H1 (cell line): Measurements from ENCODE around the gene TRIM62.

Experiments
- RFX5 ChIP-seq: IDR thresholded peaks from 2 replicates; pipeline ENCODE4 v1.6.1; 2011; ENCODE audit warnings: low read depth, low read length, improper control_type of control experiment, borderline replicate concordance
- TF ChIP-seq, protein P1 (sequence below): IDR thresholded peaks from 2 replicates; pipeline ENCODE4 v1.6.1; 2012; ENCODE audit warnings: inconsistent platforms

DNA sequence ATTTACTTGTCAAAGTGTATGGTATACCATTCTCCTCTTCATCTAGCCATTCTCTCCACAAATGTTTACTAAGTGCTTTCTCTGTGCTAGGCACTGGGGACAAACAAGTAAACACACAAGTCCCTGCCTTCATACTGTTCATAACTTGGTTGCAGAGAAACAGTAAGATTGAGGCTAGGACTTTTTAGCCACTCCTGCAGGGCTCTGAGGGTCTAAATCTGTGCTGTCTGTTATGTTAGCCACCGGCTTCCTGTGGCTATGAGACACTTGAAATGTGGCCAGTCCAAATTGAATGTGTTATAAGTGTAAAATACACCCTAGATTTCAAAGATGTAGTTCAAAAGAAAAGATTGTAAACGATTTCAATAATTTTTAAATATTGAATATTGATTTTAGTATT, 50.7 kb downstream of the TRIM62 start:
- TF ChIP-seq, protein P1, sequence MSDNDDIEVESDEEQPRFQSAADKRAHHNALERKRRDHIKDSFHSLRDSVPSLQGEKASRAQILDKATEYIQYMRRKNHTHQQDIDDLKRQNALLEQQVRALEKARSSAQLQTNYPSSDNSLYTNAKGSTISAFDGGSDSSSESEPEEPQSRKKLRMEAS = no peak
- no peak for TF ChIP-seq RFX5
